NAMALWA (cell line): ENCODE data around the gene CALCA.

ENCODE experiments used
- DNase-seq: peaks from one replicate; pipeline ENCODE4 v3.0.0-alpha.2; 2015; ENCODE audit warnings: low spot score

Gene CALCA

GRCh38 chr11:14942745-14943144, 29.4 kb downstream of the CALCA start:
- DNase-seq, result no peak

DNA sequence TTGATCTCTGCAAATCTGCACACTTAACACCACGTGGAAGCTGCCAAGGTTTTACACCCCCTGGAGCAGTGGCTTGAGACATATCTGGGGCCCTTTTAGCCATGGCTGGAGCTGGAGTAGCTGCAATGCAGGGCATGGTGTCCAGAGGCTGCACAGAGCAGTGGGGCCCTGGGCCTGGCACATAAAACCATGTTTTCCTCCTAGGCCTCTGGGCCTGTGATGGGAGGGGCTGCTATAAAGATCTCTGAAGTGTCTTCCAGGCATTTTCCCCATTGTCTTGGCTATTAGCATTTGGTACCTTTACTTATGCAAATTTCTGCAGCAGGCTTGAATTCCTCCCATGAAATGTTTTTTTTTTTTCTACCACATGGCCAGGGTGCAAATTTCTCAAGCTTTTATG, 33.2 kb downstream of the CALCA start:
- DNase-seq, result no peak

DNA sequence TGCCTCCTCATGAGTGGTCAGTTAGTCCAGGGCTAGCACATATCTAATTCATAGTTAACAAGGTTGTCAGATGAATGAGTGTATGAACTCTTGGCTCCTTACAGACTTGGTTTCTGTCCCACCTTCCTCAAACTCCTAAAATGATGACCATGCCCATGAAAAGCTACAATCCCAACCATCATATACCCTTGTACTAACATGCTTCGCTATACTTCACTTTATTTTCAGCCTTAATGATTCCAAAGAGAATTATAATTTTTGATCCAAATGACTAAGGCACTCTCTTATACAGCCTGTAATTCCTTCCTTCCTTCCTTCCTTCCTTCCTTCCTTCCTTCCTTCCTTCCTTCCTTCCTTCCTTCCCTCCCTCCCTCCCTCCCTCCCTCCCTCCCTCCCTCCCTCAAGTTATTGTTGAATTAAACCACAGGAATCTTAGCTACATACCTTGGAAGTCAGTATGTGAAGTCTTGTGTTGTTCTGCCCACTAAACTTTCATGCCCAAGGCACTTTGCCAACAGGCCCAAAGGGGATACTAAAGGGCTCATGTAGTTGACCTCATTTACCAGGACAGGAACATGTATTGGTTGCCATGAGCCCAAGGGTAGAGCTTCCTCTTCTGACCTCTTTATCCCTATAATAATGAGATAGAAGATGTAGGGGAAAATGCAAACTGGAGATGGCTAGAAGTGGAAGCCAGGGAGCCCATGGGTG, 37.4 kb downstream of the CALCA start:
- DNase-seq, result no peak

DNA sequence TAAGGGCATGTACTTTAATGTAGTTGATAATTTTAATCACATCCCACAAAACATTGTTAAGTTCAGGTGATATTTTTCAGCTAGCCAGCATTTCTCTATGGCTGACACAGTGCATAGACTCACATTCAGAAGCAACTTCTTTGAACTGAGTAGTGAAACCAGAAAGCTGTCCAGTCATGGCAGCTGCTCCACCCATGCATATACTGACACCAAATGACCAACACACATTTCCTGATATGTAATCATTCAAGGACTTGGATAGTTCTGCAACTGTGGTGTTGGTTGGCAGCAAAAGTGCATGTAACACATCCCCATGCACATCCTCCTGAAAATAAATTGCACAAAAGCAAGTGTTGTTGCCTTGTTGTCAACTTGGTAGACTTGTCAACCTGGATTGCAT, 39.7 kb downstream of the CALCA start:
- no peak for DNase-seq

GRCh38 chr11:14930369-14930768, 41.8 kb downstream of the CALCA start:
- DNase-seq, result no peak

DNA sequence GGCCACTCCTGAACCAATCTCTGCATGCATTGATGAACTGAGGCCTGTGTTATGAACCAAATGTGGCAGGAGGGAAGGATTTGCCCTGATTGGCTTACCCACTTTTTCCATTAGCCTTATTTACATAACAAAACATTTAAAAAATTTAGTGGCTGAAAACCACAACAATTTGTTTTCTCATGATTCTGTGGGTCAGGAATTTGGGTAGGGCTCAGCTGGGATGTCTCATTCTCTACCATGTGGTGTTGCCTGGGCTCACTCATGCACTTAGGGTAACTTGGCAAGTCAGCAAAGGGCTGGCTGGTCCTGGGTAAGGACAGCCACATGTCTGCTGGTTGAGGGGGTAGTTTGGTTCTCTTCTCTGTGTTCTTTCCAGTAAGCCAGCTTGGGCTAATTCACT, 45.0 kb downstream of the CALCA start:
- no peak for DNase-seq

GRCh38 chr11:14924318-14924717, 47.8 kb downstream of the CALCA start:
- DNase-seq, result no peak
